Breast epithelium (tissue), 3 donors: Measurements from ENCODE around the gene ARHGEF2.

ENCODE experiments used
- CTCF ChIP-seq, 3 donors: fragments of 450-650 bp; IDR thresholded peaks; one replicate each; pipeline ENCODE4 v1.5.1; 2016 to 2017; ENCODE audit warnings: antibody characterized with exemption in 3 of 3, mild to moderate bottlenecking in 3 of 3, moderate library complexity in 3 of 3
- POLR2A ChIP-seq: fragments of 450-650 bp; IDR thresholded peaks from one replicate; pipeline ENCODE4 v1.6.1; 2016; ENCODE audit warnings: antibody characterized with exemption, mild to moderate bottlenecking, moderate library complexity

- no peak for TF ChIP-seq POLR2A
- no peak for TF ChIP-seq CTCF (IDR thresholded peaks at IDR 0.05)
These were observed 49.3 kb downstream of the ARHGEF2 start for GRCh38 chr1:155929057-155929456.
